Activated CD4-positive, alpha-beta T cell treated with anti-CD3 and anti-CD28 coated beads, Interleukin-10, Interleukin-2, amounts not matched to agents 100 ng/mL and 50 ng/mL, durations not matched to agents 16 hours and 8 hours (primary cell): ENCODE data around the gene SPACDR.
A peak's percentile ranks its signal among the peaks of the same experiment; 100 is the strongest.

Experiments
- DNase-seq: peaks from one replicate; pipeline ENCODE4 v3.0.0-alpha.2; 2020

The SPACDR gene

GRCh38 chr7:100407285-100408180 is 56.5 kb downstream of the SPACDR start:
- peak; percentile 71 for DNase-seq

GRCh38 chr7:100406767-100407166 is 57.3 kb downstream of the SPACDR start:
- DNase-seq: no peak
